Globus pallidus (tissue), 1 donor: ENCODE measurements around the gene CAMK1G.
A peak's percentile ranks its signal among the peaks of the same experiment; 100 is the strongest.

Experiments
- DNase-seq: peaks from one replicate; pipeline ENCODE4 v3.0.0-alpha.2; 2015; ENCODE audit warnings: low spot score

The CAMK1G gene

DNA sequence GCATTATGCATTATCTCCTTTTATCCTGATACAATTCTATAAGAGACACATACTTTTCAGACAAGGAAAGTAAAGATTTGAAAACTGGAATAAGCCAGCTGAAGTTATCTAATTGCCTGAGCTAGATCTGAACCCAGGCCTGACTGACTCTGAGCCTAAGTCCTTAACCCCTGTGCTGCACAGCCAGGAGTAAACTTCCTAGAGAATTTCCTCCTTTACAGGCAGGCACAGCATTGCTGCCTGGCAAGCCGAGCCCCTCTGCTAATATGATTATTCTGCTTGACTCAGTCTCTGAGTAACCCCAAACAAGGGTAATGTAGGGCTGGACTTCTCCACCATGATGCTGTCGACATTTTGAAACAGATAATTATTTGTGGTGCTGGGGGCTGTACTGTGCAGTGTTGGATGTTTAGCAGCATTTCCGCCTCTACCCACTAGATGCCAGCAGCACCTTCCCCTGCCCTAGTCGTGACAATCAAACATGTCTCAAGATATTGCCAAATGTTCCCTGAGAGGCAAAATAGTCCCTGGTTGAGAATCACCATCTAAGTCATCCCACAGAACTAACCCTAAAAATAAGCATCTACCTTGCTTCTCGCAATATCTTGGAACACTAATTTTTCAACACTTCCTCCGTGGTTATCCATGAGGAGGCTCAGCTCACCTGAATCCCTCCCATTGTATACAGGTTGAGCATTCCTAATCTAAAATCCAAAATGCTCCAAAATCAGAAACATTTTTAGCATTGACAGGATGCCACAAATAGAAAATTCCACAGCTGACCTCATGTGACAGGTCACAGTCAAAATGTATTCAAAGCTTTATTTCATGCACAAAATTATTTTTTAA lies 18.5 kb downstream of the CAMK1G start:
- peak; percentile 65 for DNase-seq

- DNase-seq, result no peak
Observed at GRCh38 chr1:209603877-209604276, 20.4 kb downstream of the CAMK1G start.

- DNase-seq, result no peak
Observed at GRCh38 chr1:209607102-209607794, 23.7 kb downstream of the CAMK1G start.

DNA sequence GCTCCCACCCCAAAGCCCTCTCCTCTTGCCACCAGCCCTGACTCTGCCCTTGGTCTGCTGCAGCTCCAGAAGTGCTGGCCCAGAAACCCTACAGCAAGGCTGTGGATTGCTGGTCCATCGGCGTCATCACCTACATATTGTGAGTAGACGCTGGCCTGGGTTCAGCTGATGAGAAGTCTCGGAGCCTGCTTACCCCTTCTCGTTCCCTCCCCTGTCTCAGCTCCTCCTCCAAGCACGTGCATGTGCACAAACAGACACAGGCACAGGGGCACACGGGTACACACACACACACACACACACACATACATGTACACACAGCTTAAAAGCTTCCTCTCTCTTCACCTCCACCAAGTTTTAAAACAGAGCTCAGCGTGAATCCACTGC lies 24.3 kb downstream of the CAMK1G start:
- no peak for DNase-seq

DNA sequence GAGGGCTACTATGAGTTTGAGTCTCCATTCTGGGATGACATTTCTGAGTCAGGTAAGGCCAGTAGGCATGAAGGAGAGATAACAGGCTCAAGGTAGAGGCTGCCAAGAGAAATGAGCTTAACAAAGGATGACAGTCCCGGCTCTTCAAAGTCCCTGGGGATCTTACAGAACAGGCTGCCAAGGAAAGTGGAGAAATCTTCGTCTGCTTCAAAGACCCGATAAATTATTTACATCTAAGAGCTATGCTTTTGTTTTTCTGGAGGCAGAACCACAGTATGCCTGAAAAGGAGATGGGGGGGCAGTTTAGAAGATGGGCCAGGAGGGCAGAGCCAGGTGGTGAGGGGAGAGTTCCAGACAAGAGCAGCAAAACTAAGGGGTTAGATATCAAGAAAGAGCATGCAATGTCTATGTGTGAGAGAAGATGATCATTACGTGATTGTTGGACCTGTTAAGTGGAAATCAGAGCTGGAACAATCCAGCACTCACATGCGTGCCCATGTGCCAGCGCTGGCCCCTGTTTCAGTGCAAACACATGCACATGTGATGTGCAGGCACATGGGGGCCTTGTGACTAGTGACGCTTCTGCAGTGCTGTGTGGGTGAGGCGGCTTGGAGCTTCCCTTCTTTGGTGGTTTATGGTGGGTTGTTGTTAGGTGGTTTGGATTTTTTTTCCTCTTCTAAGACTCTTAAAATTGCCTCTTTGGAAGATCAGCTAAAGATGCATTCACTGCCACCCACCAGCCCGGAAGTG lies 25.7 kb downstream of the CAMK1G start:
- no peak for DNase-seq

DNA sequence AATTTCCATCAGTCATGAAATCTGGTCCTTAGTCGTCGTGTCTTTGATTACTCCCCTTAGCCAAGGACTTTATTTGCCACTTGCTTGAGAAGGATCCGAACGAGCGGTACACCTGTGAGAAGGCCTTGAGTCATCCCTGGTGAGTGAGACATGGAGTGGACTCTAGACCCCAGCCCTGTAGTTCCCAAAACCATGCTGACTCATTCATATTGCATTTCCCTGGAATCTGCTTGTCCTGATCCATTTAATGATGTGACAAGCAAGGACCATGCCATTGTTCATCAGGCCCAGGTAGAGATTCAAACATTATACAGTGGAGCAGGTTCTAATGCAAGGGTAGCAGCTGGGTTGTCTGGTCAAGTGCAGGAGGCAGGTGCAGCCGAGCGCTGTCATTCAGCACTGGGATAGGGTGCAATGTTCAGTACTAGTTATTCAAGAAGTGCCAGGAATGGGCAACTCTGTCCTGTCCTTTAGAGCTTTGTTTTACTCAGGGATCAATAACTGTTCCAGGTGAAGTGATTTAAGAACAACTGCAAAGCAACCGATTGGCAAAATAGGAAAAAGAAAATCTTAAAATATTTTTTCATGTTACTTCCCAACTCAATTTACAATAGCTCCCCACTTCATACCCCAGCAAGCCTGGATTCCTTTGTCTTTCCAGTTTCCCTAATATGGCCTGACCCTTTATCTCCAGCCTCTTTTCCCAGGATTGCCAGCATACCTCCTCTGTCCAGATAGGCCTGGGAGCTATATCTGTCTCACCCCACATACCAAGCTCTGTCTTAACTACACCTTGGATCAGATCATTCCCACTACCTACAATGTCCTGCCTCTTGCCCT lies 26.5 kb downstream of the CAMK1G start:
- DNase-seq, result no peak

GRCh38 chr1:209610631-209610905 lies 27.1 kb downstream of the CAMK1G start:
- no peak for DNase-seq

GRCh38 chr1:209611771-209612570 lies 28.5 kb downstream of the CAMK1G start:
- no peak for DNase-seq

DNA sequence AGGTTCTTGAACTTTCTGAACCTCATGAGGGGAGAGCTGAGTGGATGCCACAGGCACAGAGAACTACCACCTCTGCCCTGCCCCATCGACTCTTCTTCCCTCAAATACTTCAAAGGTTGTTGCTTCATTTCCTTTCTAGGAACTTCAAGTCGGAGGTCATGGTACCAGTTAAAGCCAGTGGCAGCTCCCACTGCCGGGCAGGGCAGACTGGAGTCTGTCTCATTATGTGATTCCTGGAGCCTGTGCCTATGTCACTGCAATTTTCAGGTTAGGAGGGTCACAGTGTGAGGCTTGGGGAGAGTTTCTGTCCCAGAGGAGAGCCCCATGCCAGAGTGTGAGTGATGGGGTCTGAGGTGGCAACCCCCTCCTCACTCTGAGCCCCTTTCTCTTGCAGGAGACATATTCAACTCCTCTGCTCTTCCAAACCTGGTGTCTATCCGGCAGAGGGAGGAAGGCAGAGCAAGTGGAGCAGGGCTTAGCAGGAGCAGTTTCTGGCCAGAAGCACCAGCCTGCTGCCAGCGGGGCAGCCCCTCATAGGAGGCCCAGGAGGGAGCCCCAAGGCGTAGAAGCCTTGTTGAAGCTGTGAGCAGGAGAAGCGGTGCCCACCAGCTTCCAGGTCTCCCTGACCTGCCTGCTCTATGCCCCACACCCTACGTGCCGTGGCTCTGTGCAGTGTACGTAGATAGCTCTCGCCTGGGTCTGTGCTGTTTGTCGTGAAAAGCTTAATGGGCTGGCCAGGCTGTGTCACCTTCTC lies 29.3 kb downstream of the CAMK1G start:
- no peak for DNase-seq

DNA sequence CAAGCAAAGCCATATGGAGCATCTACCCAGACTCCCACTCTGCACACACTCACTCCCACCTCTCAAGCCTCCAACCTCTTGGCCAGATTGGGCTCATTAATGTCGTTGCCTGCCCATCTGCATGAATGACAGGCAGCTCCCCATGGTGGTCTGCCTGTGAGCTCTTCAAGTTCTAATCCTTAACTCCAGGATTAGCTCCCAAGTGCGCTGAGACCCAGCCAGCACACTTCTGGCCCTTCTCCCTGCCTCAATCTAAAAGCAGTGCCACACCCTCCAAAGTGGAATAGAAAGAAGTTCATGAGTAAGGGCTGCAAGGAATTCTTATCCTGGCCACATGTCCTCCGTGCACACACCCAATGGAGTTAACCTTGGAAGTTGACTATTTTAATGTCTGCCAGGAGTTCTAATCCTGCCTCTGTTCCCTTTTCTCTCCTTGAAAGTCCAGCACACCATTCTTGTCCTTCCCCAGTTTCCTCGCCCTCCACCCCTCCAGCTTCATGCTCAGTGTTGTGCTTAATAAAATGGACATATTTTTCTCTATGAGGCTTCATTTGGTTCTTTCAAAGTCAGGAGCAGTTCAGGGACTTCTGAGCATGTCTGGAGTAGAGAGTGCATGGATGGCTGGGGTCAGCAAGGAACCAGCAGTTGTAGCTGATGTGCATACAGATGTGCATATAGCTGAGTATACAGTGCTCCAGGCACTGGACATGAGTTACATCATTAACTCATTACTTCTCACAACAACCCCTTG lies 30.1 kb downstream of the CAMK1G start:
- no peak for DNase-seq

DNA sequence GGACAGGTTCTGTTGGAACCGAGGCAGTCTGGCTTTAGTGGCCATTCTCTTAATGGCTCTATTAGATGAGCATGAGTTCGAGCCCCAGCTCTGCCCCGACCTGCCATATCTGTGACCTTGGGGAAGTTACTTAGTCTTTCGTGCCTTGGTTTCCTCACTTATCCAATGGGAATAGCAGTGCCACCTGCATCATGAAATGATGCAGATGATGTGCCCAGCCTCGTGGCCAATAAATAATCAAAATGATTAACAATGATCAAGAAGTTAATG lies 30.6 kb downstream of the CAMK1G start:
- no peak for DNase-seq

DNA sequence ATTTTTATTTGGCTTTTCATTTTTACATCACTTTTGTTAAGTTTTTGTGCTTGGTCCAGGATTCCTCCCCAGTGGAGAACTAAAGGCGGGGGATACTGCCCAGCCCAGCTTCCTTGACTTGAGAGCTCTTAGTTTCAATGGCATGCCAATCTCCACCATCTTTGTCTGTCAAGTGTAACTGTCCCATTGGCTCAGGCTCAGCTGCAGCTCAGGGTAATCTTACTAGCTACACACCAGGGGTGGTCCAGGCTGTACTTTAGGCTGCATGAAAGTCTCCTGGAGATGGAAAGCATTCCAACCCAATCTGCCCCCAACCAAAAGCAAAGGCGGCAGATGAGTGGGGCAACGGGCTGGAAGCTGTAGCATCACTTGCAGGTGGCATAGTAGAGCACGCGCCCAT lies 31.4 kb downstream of the CAMK1G start:
- no peak for DNase-seq

DNA sequence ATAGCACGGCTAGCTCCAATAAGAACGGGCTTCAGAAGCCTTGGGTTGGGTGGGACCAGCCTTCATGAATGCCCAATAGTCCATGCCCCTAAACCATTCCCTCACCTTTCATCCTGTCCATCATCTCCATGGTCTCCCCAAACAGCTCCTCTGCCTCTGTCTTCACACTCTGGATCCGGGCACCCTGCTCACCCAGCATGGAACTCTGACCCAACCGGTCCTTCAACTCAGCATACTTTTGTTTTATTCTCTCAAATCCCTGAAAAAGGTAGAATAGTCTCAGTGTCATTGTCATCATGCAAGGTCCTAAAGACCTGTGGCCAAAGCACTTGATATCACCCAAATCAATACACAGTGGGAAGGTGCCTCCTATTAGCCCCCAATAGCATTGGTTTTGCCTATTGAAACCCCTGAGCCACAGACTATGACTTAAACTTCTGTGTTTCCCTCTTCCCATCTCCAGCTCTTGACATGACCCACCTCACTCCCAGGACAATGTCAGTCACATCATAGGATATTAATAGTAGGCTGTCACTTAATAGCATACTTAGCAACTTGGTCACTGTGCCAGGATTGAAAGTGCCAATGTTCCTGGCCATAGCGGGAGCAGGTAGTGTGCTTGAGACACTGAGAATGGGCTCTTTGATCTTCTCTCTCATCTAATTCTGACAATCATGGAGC lies 33.0 kb downstream of the CAMK1G start:
- no peak for DNase-seq

DNA sequence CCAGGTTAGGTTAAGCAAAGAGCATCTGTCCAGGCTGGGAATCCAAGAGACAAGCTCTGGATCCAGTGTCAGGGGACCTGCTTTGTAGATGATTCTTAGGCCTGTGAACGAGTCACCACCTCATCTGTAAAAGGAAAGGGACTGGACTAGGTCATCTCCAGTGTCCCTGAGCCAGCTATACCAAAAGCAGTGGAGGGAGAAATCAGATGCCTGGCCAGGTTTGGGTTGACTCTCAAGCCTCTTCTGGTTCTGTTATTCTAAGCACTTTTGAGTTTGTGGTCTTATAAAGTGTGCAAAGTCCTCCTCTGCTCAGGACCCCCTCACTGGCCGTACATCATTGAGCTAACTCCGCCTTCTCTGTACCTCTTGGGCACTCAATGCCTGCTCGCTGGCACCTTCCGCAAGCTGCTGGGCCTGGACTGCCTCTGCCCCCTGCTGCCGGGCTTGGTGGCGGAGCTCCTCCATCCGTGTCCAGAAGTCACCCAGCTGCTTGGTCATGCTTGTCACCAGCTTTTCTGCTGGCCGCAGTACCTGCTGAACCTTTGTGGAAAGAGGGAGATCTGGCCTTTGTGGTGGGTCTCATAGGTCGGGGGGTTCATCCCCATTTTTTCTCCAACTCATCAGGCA lies 33.6 kb downstream of the CAMK1G start:
- DNase-seq, result no peak

- no peak for DNase-seq
Observed at GRCh38 chr1:209617755-209618154, 34.2 kb downstream of the CAMK1G start.

GRCh38 chr1:209618291-209618690 lies 34.8 kb downstream of the CAMK1G start:
- no peak for DNase-seq

GRCh38 chr1:209618756-209619420 lies 35.4 kb downstream of the CAMK1G start:
- peak; percentile 79 for DNase-seq

- DNase-seq, result no peak
Observed at GRCh38 chr1:209619696-209620486, 36.4 kb downstream of the CAMK1G start.
